ENCODE measurements around the gene FAN1.
A peak's percentile ranks its signal among the peaks of the same experiment; 100 is the strongest.
"Not testable (repeated sequence)": the region's sequence is repeated elsewhere in the genome, so short reads cannot be mapped to it uniquely, and the experiment has no call there.

The FAN1 gene

DNA sequence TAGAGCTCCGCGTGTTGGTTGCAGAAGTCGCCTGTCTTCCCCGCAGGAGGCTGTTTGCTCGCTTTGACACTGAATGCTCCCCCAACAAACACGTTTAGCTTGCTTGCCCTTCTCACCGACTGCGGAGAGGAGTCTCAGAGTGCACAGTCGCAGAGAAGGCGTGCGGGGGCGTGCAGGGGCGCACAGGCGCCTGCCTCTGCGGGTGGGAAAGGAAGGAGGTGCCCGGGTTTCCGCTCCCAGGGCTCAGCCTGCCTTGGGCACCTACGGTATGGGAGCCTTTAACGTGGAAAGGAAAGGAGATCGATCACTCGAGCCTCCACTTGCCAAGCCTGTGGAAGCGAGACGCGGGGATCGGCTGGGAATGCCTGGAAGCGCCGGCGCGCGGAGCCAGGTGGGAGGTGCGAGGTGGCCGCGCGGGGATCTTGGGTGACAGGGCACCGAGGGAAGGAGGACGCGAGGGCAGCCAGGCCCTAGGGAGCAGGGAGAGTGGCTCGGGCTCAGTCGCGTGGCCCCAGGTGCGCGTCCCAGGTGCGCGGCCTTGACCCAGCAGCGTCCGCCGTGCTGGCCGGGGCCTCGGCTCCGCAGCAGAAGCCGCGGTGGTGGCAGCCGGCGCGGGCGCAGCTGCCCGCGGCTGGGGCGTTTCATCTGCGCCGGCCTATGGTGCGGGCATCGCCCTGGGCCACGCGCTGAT, at the start of gene FAN1:
Gene FAN1, plus strand, starts transcription at position 419 of the 691 bp plus-strand sequence. CDS start 749 bp downstream, outside the sequence.
- H3K36me3 ChIP-seq (ENCODE audit: control insufficient read depth, insufficient read depth, low read length), result no peaks in the 10 kb centered on the region
- H3K4me1 ChIP-seq (ENCODE audit: control insufficient read depth, insufficient read depth, low read length), result no peaks in the 10 kb centered on the region

GRCh38 chr15:30859091-30859874, 44.4 kb upstream of the FAN1 start:
- H3K27me3 ChIP-seq (ENCODE audit: control insufficient read depth, insufficient read depth, low read length), result no peaks in the 10 kb centered on the region
- no peak overlapping the region for H3K4me3 ChIP-seq (ENCODE audit: low read length)
- no peaks in the 10 kb centered on the region for H3K36me3 ChIP-seq (ENCODE audit: control insufficient read depth, insufficient read depth, low read length)
- H3K9ac ChIP-seq (ENCODE audit: low read length), result no peak overlapping the region
- no peak overlapping the region for H3K27ac ChIP-seq (ENCODE audit: low read depth, low read length)
- no peaks in the 10 kb centered on the region for H3K4me1 ChIP-seq (ENCODE audit: control insufficient read depth, insufficient read depth, low read length)

More for the DNA sequence above, at the start of gene FAN1:
- Histone ChIP-seq H3K4me3 (ENCODE audit: low read length) (peak within 1 kb of the TSS; percentile 98), H3K27ac (ENCODE audit: low read depth, low read length) (peak within 1 kb of the TSS; percentile 74), H3K9ac (ENCODE audit: low read length) (peak within 1 kb of the TSS; percentile 38), H3K27me3 (ENCODE audit: control insufficient read depth, insufficient read depth, low read length) (no peaks in the 10 kb centered on the region)

- Histone ChIP-seq H3K27me3 (ENCODE audit: control insufficient read depth, insufficient read depth, low read length) (no peaks in the 10 kb centered on the region), H3K36me3 (ENCODE audit: control insufficient read depth, insufficient read depth, low read length) (no peaks in the 10 kb centered on the region), H3K4me3 (ENCODE audit: low read length) (no peak overlapping the region), H3K9ac (ENCODE audit: low read length) (no peak overlapping the region), H3K27ac (ENCODE audit: low read depth, low read length) (no peak overlapping the region), H3K4me1 (ENCODE audit: control insufficient read depth, insufficient read depth, low read length) (no peaks in the 10 kb centered on the region)
These were observed 38.5 kb upstream of the FAN1 start for GRCh38 chr15:30865257-30865656.

GRCh38 chr15:30870681-30871080, 33.0 kb upstream of the FAN1 start:
- Histone ChIP-seq H3K9ac (ENCODE audit: low read length) (no peak overlapping the region), H3K36me3 (ENCODE audit: control insufficient read depth, insufficient read depth, low read length) (no peaks in the 10 kb centered on the region), H3K27ac (ENCODE audit: low read depth, low read length) (no peak overlapping the region), H3K4me1 (ENCODE audit: control insufficient read depth, insufficient read depth, low read length) (no peaks in the 10 kb centered on the region), H3K27me3 (ENCODE audit: control insufficient read depth, insufficient read depth, low read length) (no peaks in the 10 kb centered on the region), H3K4me3 (ENCODE audit: low read length) (no peak overlapping the region)

GRCh38 chr15:30872341-30872748, 31.4 kb upstream of the FAN1 start:
- no peak overlapping the region for H3K4me3 ChIP-seq (ENCODE audit: low read length)
- no peaks in the 10 kb centered on the region for H3K36me3 ChIP-seq (ENCODE audit: control insufficient read depth, insufficient read depth, low read length)
- H3K27me3 ChIP-seq (ENCODE audit: control insufficient read depth, insufficient read depth, low read length), result no peaks in the 10 kb centered on the region
- H3K9ac ChIP-seq (ENCODE audit: low read length), result no peak overlapping the region
- H3K27ac ChIP-seq (ENCODE audit: low read depth, low read length), result no peak overlapping the region
- no peaks in the 10 kb centered on the region for H3K4me1 ChIP-seq (ENCODE audit: control insufficient read depth, insufficient read depth, low read length)

DNA sequence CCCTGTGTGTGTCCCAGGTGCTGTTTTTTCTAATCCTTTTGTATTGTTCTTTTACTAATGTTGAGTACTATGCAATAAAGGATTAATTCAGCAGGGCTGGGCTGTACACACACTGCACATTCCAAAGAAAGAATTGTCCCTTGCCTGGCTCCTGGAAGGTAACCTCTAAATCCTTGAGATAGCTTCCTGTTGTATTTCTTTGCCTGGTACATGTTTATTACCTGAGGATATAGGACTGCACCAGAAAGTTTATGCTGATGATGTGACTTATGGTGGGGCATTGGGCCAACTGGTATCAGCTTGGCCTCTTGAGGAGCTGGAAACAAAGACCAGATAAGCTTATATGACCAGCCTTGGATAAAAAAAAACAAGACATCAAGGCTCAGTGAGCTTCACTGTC, 26.6 kb upstream of the FAN1 start:
- no peak overlapping the region for H3K27ac ChIP-seq (ENCODE audit: low read depth, low read length)
- H3K9ac ChIP-seq (ENCODE audit: low read length), result no peak overlapping the region
- H3K27me3 ChIP-seq (ENCODE audit: control insufficient read depth, insufficient read depth, low read length), result no peaks in the 10 kb centered on the region
- no peaks in the 10 kb centered on the region for H3K36me3 ChIP-seq (ENCODE audit: control insufficient read depth, insufficient read depth, low read length)
- no peaks in the 10 kb centered on the region for H3K4me1 ChIP-seq (ENCODE audit: control insufficient read depth, insufficient read depth, low read length)
- H3K4me3 ChIP-seq (ENCODE audit: low read length), result no peak overlapping the region

DNA sequence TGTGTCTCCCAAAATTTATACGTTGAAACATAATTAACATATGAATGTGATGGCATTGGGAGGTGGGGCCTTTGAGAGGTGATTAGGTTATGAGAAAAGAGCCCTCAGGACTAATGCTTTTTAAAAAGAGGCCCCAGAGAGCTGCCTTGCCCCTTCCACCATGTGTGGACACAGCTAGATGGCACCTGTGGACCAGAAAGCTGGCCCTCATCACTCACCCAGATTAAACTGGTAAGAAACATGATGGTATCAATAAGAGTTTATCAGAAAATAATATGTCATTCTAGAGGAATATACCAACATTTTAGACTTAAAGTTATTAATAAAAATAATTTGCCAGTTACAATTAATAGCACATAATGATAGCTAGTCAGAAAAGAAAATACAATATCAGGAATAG, 25.2 kb upstream of the FAN1 start:
- Histone ChIP-seq H3K27me3 (ENCODE audit: control insufficient read depth, insufficient read depth, low read length) (no peaks in the 10 kb centered on the region), H3K36me3 (ENCODE audit: control insufficient read depth, insufficient read depth, low read length) (no peaks in the 10 kb centered on the region), H3K9ac (ENCODE audit: low read length) (no peak overlapping the region), H3K4me1 (ENCODE audit: control insufficient read depth, insufficient read depth, low read length) (no peaks in the 10 kb centered on the region), H3K4me3 (ENCODE audit: low read length) (no peak overlapping the region), H3K27ac (ENCODE audit: low read depth, low read length) (no peak overlapping the region)

DNA sequence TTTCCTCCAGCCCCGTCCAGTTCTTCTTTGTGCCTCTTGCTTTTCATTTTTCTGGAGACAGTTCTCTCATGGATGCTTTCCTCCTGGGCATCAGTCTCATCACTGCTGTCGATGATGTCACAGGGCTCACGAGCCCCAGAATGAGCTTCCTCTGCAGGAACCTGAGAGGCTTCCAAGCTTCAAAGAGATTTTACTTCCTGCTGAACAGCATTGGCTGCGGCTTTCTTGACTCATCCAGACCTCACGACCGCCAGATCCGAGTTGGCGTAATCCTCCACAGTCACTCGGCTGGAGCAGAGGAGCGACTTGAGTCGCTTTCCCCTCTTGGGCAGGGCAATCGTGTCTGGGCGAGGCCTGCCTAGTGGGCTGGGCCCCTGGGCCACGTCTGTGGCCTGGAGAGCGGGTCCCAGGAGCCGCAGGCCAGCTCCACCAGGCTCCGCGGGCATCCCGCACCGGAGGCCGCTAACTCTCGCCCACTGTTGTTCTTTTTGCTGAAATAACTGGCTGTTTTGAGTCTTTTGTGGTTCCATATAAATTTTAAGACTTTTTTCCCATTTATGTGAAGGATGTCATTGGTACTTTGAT, 20.8 kb upstream of the FAN1 start:
- Histone ChIP-seq H3K4me3 (ENCODE audit: low read length) (no peak overlapping the region), H3K4me1 (ENCODE audit: control insufficient read depth, insufficient read depth, low read length) (no peaks in the 10 kb centered on the region), H3K9ac (ENCODE audit: low read length) (no peak overlapping the region), H3K27me3 (ENCODE audit: control insufficient read depth, insufficient read depth, low read length) (no peaks in the 10 kb centered on the region), H3K36me3 (ENCODE audit: control insufficient read depth, insufficient read depth, low read length) (no peaks in the 10 kb centered on the region), H3K27ac (ENCODE audit: low read depth, low read length) (no peak overlapping the region)

- not testable (repeated sequence) for H3K36me3 ChIP-seq (ENCODE audit: control insufficient read depth, insufficient read depth, low read length); H3K27me3 ChIP-seq (ENCODE audit: control insufficient read depth, insufficient read depth, low read length)
These were observed 20.0 kb upstream of the FAN1 start for GRCh38 chr15:30883666-30884065.

GRCh38 chr15:30885814-30886213, 17.9 kb upstream of the FAN1 start:
- no peaks in the 10 kb centered on the region for H3K4me1 ChIP-seq (ENCODE audit: control insufficient read depth, insufficient read depth, low read length)
- no peak overlapping the region for H3K27ac ChIP-seq (ENCODE audit: low read depth, low read length)
- H3K27me3 ChIP-seq (ENCODE audit: control insufficient read depth, insufficient read depth, low read length), result no peaks in the 10 kb centered on the region
- H3K36me3 ChIP-seq (ENCODE audit: control insufficient read depth, insufficient read depth, low read length), result no peaks in the 10 kb centered on the region
- H3K4me3 ChIP-seq (ENCODE audit: low read length), result no peak overlapping the region
- no peak overlapping the region for H3K9ac ChIP-seq (ENCODE audit: low read length)

More at GRCh38 chr15:30883666-30884065, 20.0 kb upstream of the FAN1 start:
- H3K27ac ChIP-seq (ENCODE audit: low read depth, low read length); H3K4me3 ChIP-seq (ENCODE audit: low read length); H3K4me1 ChIP-seq (ENCODE audit: control insufficient read depth, insufficient read depth, low read length); H3K9ac ChIP-seq (ENCODE audit: low read length): not testable (repeated sequence)

GRCh38 chr15:30889196-30889595, 14.5 kb upstream of the FAN1 start:
- H3K9ac ChIP-seq (ENCODE audit: low read length), result no peak overlapping the region
- no peak overlapping the region for H3K4me3 ChIP-seq (ENCODE audit: low read length)
- no peaks in the 10 kb centered on the region for H3K36me3 ChIP-seq (ENCODE audit: control insufficient read depth, insufficient read depth, low read length)
- H3K4me1 ChIP-seq (ENCODE audit: control insufficient read depth, insufficient read depth, low read length), result no peaks in the 10 kb centered on the region
- H3K27ac ChIP-seq (ENCODE audit: low read depth, low read length), result no peak overlapping the region
- no peaks in the 10 kb centered on the region for H3K27me3 ChIP-seq (ENCODE audit: control insufficient read depth, insufficient read depth, low read length)

DNA sequence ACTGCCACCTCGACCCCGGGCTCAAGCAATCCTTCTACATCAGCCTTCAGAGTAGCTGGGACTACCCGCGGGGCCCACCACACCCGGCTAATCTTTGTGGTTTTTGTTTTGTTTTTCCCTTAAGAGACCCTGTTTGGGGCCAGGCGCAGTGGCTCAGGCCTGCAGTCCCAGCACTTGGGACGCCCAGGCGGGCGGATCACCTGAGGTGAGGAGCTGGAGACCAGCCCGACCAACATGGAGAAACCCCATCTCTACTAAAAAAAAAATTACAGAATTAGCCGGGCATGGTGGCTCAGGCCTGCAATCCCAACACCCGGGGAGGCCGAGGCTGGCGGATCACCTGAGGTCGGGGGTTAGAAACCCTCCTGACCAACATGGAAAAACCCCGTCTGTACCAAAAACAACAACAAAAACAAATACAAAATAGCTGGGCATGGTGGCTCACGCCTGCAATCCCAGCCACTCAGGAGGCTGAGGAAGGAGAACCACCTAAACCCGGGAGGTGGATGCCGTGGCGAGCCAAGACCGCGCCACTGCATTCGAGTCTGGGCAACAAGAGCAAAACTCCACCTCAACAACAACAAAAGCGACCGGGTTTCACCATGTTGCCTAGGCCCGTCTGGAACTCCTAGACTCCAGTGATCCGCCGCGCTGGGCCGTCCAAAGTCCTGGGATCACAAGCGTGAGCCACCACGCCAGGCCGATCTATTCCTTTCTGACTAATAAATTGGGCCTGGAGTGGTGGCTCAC, 8.1 kb upstream of the FAN1 start:
- Histone ChIP-seq H3K4me1 (ENCODE audit: control insufficient read depth, insufficient read depth, low read length) (no peaks in the 10 kb centered on the region), H3K36me3 (ENCODE audit: control insufficient read depth, insufficient read depth, low read length) (no peaks in the 10 kb centered on the region), H3K27ac (ENCODE audit: low read depth, low read length) (no peak overlapping the region), H3K4me3 (ENCODE audit: low read length) (no peak overlapping the region), H3K9ac (ENCODE audit: low read length) (no peak overlapping the region), H3K27me3 (ENCODE audit: control insufficient read depth, insufficient read depth, low read length) (no peaks in the 10 kb centered on the region)

Measured in rectal smooth muscle tissue (tissue), 1 donor.